DMS79 (cell line): ENCODE data around the gene HMX3.

ENCODE experiments used
- DNase-seq: peaks from one replicate; lab custom pipeline; 2025; lab: John Stamatoyannopoulos, UW

The HMX3 gene

DNA sequence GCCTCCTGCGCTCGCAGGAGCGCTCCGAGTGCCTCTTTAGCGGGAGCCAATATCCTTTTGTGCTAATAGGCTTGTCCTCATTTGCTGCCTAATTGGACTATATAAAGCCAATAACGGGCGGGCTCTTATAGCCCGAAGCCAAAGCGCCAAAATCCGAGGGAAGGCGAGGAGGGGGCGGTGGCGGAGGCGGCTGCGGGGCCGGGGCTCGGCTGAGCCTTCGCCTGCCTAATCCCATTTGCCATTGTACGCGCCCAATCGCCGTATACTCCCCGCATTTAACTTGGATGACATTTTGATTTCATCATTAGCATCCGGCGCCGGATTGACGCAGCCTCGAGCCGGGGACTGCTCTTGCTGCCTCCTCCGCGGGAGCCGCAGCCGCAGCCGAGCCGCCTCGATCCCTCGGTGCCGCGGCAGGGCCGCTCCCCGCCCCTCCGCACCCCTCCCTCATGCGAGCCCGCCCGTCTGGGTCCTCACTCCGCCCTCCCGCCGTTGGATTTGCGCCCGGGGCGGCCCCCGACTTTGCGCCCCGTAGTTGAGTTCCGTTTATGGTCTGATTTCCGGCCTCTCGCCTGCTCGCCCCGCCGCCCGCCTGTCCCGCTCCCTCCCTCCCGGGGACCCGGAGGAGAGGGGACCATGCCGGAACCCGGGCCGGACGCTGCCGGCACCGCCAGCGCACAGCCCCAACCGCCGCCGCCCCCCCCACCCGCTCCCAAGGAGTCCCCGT lies at the start of gene HMX3:
HMX3 (plus strand) TSS at position 556 of the 727 bp plus-strand sequence; CDS start at position 637, 81 bp downstream.
- DNase-seq, result no peak

DNA sequence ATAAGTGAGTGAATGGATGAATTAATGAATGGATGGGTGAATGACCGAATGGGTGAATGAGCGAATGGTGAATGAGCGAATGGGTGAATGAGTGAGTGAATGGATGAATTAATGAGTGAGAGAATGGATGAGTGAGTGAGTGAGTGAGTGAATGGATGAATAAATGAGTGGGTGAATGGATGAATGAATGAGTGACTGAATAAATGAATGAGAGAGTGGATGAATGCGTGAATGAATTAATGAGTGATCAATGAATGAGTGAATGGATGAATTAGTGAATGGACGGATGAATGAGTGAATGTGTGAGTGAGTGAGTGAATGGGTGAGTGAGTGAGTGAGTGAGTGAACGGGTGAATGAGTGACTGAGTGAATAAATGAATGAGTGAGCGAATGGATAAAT lies 49.5 kb upstream of the HMX3 start:
- DNase-seq, result no peak

DNA sequence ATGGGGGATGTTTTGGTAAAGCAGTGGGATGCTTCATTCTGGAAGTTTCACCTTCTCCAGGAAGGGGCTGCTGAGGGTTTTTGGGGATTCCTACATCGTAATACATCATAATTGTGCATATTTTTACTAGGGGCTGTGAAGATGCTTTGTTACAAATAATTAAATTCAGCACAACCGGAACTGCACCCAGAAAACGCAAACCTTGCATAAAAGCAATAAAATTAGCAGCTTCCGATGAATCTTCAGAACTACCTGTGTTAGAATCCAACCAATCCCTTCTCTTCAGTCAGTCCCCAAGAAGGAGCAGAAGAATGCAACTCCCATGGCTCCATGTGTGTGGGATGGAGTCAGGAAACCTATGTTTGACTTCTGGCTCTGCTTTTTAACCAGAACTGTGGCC lies 48.4 kb upstream of the HMX3 start:
- no peak for DNase-seq

DNA sequence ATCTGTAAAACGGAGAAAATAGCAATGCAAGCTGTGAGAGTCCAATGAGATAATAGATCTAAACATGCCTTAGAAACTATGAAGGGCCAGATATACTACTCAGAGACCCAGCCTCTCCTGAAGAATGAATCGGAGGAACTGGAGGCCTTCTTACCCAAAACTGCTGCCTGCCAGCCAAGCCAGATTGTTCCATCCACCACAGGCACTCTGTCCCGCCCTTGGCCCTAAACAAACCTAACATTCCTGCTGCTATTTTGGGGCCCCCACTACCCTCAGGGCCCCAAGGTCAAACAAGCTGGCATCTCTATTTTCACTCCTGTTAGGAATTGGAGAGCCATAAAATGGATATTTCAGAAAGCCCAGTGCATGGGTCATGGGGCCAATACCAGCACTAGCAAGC lies 48.0 kb upstream of the HMX3 start:
- DNase-seq, result no peak

DNA sequence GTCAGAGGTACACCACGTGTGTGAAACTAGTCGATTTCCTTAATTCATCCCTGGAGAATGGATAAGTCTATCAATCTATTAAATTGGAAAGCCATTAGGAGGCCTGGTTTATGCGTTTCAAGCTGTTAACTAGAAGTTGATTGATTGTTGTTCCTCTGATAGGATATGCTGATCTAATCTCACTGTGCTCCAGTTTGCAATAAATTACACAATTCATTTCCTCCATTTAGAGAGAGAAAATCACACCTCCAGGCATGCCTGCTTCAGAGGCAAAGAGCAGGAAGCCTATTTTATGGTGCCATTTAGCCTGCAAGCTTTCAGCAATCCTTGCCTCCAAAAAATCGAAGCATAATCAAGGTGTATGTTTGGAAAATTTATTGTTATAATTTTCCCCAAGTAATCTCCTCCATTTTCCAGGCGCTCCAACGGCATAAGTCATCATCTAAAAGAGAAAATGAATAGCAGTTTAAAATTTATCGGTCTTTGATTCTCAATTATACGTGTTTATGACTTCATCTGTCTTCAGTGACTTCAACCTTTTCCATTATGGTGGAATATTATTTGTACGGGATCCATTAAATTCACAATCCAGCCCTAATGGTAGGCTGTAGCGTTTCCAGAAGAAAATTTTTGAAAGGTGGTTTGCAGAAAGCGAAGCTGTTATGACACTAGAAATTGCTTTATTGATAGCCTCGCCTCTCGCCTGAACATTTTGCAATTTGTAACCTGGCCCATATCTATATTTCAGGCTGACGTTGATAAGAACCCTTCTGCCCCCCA lies 42.9 kb upstream of the HMX3 start:
- no peak for DNase-seq

DNA sequence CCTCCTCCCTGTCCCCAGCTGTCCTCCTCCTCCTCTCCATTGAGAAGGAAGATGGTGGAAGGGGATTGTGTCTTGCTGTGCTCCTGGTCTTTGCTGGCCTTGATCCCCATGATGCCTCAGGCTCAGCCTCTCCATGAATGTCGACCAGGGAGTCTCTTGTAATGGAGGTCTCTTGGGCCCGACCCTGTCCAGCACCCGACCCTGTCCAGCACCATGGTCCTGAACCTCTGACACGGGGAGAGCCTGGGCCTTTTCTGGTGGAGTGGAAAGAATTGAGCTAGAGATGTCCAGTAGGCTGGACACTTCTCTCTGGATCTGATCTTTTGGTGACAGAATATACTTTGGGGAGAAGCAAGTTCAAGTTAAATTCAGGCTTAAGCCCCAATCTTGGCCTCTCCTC lies 42.3 kb upstream of the HMX3 start:
- DNase-seq, result no peak

DNA sequence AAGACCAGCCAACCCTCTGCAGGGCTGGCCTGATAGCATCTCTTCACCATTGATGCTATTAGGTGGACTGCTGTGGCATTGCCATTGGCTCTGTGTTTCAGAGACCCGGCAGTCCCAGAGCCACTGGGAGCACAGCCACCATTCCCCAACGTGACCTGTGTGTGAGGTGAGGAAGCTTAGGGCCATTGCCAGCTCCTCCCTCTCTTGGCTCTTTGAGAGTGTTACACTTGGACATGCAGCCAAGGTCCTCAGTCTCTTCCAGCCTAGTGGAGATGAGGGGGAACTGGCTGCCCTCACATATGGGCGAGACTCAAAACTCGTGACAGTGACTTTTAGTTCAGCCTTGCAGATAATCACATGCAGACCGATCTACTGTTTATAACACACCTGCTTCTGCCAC lies 39.3 kb upstream of the HMX3 start:
- DNase-seq, result no peak

DNA sequence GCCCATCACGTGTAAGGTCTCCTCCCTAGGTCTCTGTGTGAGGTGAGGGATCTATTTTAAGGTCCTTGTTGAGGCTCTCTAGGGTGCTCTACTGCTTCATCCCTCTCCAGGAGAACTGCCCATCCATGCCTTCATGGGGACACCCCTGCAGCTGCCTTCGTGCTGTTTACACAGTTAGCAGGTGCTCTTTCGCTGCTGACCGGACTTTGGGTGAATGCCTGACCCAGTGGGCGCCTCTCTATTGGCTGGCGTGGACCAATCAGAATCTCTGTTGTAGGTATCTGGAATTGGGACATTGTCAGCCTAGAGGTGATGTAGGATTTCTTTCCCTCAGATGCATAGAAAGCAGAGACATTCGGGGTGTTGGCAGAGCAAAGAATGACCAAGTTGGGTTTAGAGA lies 38.7 kb upstream of the HMX3 start:
- DNase-seq, result no peak

DNA sequence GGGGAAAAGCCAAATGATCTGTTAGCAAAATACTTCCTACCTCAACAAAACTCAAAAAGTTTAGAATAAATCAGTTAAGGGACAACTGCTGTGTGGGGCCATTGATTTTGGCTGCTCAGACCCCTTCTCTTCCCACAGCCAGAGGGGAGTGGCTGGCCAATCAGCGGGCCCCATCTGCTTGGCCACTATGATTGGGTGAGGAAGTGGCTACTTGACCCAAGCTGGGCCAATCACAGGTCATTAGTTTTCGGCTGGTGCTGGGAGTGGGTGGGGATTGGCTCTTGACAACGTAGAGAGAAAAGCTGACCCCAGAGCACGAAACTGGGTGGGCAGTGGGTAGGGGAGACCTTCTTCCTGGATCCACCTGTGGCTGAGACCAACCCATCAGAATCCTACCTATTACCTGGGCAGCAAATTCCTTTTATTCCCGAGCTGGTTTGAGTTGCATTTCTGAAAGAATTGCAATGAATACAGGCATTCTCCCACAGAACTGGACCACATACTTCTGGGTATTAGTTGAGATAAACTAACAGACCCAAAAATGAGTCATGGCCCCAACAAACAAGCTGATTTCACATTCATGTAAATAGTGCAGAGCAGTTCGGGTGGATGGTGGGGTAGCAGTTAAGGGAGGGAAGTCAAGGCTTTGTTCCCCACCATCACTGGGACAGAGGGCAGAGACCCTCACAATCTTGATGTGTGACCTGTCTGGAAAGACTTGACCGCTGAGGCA lies 35.6 kb upstream of the HMX3 start:
- DNase-seq, result no peak

DNA sequence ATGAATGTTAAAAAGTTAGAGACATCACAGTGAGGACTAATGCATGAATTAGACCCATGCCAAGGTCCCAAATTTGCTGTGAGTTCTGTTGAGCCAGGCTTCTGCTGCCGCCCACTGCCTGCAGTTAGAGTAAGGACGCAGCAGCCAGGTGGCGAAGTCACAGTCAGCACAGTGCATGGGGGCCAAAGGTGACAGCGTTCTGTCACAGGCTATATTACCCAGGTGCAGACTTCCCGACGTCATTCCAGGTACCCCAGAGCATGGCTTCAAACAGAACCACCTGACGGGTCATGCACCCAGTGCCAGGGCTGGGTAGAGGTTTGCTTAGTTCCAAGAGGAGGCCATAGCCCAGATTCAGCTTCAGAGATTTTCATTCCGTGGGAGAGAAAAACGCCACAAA lies 33.9 kb upstream of the HMX3 start:
- no peak for DNase-seq

DNA sequence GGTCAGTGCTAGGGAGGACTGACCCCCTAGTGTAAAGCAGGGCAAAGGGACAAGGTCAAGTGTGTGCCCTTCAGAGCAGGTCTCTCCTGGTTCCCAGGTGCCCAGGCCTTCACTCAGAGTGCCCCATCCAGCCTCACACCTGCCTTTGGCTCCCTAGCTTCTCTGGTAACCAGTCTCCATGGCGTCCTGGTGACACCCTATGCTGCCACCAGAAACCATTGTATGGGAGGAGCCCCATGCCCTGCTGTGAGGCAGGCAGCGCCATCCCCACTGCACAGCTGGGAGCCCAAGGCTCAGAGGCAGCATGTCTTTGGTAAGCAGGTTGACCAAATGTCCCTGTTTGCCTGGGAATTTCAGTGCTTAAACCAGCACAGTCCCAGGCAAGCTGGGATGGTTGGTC lies 33.1 kb upstream of the HMX3 start:
- no peak for DNase-seq

DNA sequence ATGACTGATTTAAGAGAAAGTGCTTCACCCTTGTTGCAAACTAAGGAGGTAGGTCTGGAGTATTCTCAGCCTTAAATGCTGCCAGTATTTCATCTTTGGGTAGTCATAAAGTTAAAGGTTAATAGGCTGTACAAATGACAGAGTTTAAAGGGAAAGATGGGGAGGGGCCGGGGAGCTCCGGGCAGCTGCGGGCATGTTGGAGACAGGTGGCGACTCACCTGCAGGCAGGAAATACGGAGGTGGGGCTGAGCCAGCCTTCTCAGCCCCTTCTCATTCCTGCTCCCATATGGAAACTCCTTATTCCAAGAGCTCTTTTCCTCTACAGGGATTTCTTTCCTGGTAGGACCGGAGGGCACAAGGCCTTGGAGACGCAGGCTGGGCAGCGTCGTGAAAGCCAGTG lies 31.8 kb upstream of the HMX3 start:
- DNase-seq, result no peak

DNA sequence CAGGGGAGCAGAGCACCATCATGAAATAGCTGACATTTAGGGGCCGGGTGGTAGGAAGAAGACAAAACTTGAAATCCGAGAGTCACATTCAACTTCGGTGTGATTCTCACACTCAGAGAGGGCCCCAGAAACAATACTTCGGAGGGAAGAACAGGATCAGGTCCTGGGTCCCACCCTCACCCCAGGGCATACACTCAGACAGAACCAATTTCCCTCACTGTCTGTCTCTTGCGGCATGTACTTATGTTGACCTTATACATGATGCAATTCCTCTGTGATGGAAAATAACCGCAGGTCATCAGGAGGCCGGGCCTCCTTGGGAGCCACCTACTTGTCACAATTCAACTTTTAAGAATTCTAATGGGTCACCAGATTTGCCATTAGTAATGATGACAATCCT lies 26.3 kb upstream of the HMX3 start:
- DNase-seq, result no peak

DNA sequence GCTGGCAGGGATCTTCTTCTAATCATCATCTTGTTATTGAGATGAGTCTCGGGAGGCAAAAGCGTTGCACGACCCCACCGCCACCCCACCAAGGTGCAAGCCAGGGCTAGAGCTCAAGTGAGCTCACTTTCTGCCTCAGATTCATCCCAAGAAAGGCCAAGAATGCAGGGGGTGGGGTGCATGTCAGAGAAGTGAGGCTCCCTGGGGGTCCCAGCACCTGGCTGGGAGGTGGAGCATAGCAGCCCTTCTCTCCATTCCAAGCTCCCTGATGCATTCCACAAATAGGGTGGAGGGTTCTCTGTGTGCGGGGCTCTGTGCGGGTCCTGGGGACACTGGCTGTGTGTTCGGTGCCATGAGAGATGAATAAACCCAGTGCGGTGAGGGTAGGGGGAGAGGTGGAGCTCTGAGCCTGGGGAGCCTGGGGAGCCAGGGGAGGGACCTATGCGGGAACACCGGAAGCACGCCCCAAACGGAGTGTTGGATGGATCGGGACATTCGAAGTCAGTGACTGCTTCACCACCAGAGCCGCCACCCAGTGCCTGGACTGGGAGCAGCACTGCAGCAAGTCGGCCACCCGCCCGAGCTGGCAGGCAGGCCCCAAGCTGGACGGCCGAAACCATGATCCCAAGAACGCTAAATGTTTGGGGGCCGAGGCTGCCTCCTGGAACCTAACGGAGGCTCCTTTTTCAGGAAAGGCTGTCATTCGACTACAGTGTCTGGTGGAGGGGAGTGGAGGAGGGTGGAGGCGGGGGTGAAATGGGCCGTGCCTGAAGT lies 17.9 kb upstream of the HMX3 start:
- DNase-seq, result no peak

DNA sequence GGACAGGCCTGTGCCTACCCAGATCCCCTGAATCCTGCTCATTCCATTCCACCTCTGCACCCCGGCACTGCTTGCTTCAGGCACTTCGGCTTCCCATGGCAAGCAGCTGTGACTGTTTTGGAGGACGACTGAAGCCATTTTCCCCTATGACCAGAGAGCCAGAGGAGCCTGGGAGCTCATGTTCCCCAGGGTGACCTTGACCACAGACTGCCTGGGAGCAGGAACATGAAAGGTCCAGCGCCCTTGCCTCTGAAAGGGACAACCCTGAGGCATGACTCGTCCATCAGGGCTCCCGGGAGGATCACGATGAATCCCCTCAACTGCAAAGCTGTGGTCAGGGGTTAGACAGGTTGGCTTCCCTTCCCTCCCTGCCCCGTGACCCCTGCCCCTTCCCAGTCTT lies 16.7 kb upstream of the HMX3 start:
- no peak for DNase-seq

DNA sequence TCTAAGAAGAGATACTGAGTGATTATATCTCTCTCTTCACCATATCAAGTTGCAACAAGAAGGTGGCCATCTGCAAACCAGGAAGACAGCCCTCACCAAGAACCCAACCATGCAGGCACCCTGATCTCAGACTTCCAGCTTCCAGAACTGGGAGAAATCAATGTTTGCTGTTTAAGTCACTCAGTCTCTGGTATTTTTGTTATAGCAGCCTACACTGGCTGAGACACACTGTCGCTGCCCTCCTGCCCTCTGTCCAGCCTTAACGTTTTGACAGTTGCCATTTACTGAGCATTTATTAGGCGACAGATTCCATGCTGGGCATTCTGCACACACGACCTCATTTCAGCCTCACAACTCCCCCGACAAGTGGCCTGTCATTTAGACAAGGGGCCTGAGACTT lies 9.5 kb upstream of the HMX3 start:
- DNase-seq, result no peak

DNA sequence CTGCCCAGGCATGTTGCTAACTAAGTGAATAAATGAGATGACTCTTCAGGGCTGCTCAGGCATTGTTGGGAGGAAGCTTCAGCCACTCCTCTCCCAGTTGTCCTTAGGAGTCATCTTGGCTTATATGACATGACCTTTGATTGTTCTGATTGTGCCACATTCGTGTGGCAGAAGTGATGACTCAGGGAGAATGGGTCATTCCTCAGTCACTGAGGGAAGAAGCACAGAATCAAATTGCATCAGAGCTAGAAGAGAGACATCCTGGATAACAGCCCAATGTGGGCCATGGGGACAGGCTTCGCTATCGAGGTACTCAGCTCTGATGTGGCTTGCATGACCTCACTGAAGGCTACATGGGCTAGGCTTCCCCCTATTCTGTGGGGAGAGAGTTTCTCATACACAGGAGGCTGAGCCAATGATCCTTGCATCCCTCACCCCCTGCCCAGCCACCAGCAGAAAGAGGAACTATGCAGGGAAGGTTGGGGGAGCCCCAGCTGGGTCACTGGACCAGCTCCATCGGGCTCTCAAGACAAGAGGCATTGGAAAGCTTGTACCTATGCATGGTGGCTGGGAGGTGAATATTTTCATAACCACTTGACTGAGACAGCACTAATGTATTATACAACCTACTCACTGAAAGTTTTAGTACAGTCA lies 6.0 kb upstream of the HMX3 start:
- no peak for DNase-seq

DNA sequence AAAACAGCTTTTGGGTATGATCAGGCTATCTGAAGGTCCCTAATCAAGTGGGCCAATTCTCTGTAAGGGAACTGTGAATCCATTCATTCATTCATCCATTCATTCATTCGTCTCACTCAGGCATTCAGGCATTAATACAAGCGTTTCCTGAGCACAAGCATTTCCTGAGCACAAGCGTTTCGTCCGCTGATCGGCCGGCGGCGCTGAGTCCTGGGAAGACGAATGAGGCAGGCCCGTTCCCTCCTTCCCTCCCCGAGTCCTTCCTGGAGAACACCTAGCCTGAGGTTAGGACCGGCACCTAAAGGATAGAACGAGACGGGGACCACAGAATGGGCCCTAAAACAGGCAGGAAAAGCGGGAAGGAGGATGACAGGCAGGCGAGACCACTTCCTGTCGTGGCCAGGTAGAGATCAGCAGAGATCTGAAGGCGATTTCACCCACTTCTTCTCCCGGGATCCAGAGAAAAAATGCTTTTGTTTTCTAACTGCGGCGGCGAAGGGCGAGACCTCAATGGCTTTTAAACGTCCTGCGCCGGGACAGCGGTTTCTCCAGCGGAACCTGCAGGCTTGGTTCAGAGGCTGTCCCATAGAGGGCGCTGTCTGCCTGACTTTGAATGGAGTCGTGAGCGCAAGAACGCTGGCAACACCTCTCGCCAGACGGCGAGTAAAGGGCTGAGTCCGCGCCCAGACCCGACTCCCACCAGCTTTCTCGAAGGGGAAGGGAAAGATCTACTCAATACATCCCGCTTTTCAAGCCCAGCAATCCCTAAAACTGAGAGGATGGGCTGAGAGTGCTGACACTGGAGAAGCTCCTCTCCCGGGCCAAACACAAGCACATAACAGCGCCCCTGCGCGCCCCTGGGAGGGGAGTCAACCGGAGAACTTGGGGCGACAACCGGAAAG lies 2.9 kb upstream of the HMX3 start:
- no peak for DNase-seq

DNA sequence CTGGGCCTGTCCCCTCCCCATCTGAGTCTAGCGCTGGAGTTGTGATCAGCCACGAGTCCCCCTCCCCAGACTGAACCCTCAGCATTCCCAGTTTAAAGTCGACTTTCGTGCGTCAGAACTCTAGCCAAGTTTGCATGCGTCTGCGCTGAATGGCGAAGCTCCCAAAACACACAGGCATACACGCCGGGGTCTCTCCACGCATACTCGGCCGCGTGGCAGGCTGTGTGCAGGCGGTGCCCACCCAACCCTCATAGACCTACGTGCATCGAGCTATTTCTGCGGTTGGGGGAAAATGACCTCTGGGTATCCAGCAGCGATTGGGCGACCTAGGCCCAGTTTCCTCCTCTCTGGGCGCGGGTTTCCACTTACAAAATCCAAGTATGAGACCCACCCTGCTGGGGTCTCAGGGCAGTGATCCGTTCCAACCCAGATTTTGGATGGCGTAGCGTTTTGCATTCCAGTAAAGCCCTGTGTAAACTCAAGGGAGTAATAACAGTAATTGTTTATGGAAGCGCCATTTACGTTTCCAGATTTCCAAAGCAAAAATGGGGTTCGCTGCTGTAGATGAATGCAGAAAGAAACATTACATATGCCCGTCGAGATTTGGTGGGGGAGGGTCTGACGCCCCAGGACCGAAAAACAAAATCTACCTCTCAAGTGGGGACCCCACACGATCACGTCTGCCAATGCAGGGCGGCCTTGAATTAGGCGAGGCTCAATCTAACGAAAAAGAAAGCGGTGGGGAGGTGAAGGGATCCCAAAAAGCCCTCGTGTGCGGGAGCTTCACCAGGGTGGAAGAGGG lies 2.0 kb upstream of the HMX3 start:
- DNase-seq, result no peak
